Measurements from ENCODE around the gene TRIM49D2.
"Not testable (repeated sequence)": the region's sequence is repeated elsewhere in the genome, so short reads cannot be mapped to it uniquely, and the experiment has no call there.

GRCh38 chr11:89923764-89924163 lies at the start of gene TRIM49D2:
- TF ChIP-seq CTCF (conservative IDR thresholded peaks at IDR 0.05; ENCODE audit: low read length); EZH2phosphoT487 (IDR thresholded peaks at IDR 0.05; ENCODE audit: borderline replicate concordance): not testable (repeated sequence)

Data from Loucy (cell line).